ENCODE results near the gene CSNK1G1.

- TF ChIP-seq CTCF (IDR thresholded peaks at IDR 0.05) (no peak), POLR2A (IDR thresholded peaks at IDR 0.05) (no peak)
Observed at GRCh38 chr15:64285150-64285549, 70.8 kb downstream of the CSNK1G1 start.
